PFSK-1 (cell line): ENCODE measurements around the gene RPTOR.

Experiments used
- POLR2AphosphoS5 ChIP-seq: IDR thresholded peaks from 2 replicates; pipeline ENCODE4 v1.6.1; 2012; ENCODE audit warnings: low read depth, mild to moderate bottlenecking, control low read depth, low read length, moderate library complexity
- SIN3A ChIP-seq: IDR thresholded peaks from 2 replicates; pipeline ENCODE4 v1.6.1; 2012; ENCODE audit warnings: mild to moderate bottlenecking, low read length, moderate library complexity, borderline replicate concordance; ENCODE audit not compliant: insufficient read depth

DNA sequence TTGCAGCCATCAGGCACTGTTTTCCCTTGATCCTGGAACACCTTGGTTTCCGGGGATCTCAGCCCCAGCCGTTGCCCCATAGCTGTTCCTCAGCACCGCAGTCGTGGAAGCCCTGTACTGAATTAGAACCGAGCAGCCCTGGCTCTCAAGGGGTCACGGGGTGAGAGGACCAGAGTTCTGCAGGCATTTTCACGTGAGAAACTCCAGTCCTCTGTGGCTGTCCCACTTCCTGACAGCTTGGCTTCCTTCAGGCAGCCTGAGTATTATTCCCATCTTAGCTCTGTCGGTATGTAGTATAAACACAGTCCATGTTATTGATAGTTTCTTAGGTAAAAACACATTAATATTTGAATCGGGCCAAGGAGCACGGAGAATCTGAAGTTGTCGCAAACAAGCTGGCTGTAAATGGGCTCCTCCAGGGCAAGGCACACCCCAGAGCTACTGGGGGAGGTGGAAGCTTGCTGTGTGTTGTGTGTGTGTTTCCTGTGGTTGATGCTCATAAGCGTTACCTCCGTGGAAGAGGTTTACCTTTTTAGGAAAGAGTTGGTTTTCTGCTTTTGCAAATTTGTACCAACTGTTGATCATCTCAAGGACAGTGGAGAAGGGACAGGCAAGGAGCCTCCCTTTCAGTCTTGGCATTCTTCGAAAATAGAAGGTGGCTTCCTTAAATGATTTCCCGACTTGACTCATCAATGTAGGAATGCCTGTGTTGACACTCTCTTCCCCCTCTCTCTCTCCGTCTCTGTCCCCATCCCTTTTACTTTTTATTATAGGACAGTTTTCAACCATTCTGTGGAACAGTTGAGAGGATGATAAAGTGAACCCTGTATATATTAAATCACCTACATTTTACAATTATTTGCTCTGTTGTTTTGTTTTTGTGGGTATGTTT is 238.1 kb downstream of the RPTOR start:
- TF ChIP-seq POLR2AphosphoS5 (no peak), SIN3A (no peak)
